Vagina (tissue), 2 donors: ENCODE measurements around the gene IQSEC1.

Experiments
- POLR2A ChIP-seq, 2 donors: fragments of 450-650 bp; IDR thresholded peaks; one replicate each; pipeline ENCODE4 v1.6.1; 2017; ENCODE audit warnings: antibody characterized with exemption in 2 of 2, mild to moderate bottlenecking in 2 of 2, moderate library complexity in 2 of 2
- POLR2AphosphoS5 ChIP-seq, 2 donors: sonication (generic); formaldehyde crosslinking; IDR thresholded peaks; one replicate each; pipeline ENCODE4 v1.9.0; 2017; ENCODE audit warnings: antibody characterized with exemption in 2 of 2, mild to moderate bottlenecking in 2 of 2, low read depth in 1 of 2; ENCODE audit not compliant: insufficient read depth in 1 of 2
- TF ChIP-seq, protein P1 (sequence below), 3 experiments: fragments of 450-650 bp in 2 of 3; fragments of 200-600 bp in 1 of 3; sonication (generic) in 1 of 3; IDR thresholded peaks; one replicate each; pipeline ENCODE4 v1.5.1; 2017 to 2019; ENCODE audit warnings: antibody characterized with exemption in 3 of 3, mild to moderate bottlenecking in 2 of 3, moderate library complexity in 2 of 3

DNA sequence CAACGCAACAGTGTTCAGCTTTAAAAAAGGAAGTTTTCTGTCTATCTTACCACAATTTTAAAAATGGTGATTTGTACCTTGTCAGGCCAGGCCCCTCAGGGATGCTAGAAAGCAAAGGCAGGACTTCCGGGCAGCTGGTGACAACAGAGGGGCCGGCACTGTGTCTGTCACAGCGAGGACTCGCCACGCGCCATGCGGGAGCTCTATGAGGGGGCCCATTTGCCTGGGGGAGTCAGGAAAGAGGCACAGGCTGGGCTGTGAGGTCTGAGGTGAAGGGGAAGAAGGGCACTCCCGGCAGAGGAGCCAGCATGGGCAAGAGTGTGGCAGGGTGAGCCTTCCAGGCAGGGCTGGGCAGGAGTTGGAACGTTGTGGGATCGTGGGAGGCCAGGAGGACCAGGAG lies 7.0 kb downstream of the IQSEC1 start:
- no peak for TF ChIP-seq POLR2A (IDR thresholded peaks at IDR 0.05)
- TF ChIP-seq, protein P1, sequence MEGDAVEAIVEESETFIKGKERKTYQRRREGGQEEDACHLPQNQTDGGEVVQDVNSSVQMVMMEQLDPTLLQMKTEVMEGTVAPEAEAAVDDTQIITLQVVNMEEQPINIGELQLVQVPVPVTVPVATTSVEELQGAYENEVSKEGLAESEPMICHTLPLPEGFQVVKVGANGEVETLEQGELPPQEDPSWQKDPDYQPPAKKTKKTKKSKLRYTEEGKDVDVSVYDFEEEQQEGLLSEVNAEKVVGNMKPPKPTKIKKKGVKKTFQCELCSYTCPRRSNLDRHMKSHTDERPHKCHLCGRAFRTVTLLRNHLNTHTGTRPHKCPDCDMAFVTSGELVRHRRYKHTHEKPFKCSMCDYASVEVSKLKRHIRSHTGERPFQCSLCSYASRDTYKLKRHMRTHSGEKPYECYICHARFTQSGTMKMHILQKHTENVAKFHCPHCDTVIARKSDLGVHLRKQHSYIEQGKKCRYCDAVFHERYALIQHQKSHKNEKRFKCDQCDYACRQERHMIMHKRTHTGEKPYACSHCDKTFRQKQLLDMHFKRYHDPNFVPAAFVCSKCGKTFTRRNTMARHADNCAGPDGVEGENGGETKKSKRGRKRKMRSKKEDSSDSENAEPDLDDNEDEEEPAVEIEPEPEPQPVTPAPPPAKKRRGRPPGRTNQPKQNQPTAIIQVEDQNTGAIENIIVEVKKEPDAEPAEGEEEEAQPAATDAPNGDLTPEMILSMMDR (IDR thresholded peaks at IDR 0.05), result no peak
- TF ChIP-seq POLR2AphosphoS5 (IDR thresholded peaks at IDR 0.05; ENCODE audit: insufficient read depth in 1 of 2, low read depth in 1 of 2), result no peak
